ENCODE data around the gene PDE11A.

The PDE11A gene

DNA sequence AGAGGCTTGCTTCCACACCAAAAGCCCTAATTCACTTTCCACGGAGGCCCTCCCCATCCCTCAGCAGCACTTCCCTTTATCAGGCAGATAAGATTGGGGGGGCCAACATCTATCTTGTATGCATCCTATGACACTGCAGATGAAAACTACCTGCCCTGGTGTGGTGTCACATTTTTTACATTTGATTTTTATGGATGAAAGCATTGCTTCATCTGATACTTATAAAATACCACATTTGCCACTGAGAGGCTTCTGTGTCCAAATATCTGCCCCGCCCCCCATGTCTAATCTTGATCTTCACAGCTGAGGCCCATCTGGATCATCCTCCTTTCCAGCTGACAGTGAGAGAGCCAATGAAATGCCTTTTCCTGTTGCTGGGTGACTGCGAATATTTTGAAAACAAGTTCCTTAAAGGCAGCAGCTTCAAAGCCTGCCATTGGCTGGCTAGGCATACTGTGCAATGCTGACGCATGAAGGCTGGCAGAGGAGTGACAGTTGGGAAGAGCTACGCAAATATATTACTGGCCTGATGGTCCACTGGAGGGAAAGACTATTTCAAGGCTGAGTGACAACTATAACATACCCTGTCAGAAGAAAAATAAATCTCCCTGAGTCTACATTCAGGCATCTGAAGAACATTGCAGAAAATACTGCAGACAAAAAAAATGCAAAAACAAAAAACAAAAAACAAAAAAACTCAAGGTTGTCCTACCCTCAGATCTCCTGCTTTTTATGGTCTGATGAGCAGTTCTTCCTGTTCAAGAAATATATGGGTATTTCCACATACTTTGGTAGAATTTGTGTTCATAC, 318.7 kb downstream of the PDE11A start:
- DNase-seq: no peak

DNA sequence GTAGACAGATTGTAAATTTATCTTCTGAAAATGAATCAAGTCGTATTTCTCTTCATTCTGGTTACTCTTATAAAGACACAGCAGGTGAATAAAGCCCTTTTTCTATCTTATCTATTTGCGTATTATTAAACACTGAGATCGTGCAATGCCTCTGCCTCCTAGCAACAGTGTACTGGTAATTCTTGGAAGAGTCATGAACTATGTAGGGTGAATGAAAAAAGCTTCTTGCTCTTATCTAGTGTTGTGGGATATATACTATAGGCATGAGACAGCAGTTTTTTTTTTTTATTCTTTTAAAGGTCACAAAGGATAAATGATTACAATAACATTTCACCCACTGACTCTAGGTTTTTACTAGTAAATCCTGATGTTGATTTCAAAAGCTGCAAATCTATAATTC, 324.2 kb downstream of the PDE11A start:
- no peak for DNase-seq

DNA sequence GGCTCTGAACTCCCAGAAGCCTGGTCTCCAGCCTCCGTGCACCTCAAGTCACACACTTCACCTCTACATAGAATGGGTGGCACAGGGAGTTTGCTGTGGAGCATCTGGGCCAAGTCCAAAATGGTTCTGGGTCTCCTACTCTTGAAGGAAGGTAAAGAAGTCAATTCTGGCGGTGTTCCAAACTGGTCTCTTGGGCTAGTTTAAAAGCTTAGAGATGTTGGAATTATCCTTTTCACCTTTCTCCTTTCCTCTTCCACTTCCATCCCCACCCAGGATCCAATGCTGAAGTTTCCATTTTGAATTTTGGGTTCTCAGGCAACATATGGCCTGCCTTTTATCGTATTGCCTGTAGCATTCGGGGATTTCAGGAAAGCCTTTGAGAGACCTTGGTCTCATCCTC, 325.2 kb downstream of the PDE11A start:
- no peak for DNase-seq

DNA sequence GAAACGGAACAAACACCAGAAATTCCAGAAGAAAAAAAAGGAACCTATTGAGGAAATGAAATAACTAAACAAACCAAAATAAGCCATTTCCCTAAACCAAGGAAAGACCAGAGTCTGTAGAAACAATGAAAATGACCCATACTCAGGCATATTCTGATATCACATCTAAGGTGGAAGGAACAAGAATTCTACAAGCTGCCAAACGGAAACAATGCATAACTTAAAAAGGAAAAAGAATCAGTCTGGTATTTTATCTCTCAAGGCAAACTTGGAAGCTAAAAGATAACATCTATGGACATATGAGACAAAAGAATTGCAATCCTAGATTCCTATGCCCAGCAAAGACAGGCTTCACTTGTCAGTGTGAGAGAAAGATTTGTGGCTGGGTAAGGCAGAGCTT, 326.2 kb downstream of the PDE11A start:
- DNase-seq: no peak

DNA sequence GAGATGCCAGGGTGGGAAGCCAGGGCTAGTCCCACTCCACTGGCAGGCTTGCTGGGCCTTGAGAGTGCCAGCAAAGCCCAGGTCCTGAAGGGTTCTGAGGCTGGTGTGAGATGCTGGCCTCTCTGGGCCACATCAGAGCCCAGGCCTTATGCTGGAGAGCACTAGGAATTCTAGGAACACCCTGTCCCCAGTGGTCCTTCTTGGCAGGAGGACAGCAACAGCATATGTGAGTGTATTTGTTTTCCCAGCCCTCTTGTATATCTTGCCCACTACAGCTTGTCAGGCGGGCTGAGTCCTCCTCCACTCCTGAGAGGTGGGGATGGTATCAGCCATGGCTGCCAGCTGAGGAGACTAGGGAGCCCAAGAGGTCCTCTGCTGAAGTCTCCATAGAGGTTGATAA, 327.0 kb downstream of the PDE11A start:
- DNase-seq: no peak

DNA sequence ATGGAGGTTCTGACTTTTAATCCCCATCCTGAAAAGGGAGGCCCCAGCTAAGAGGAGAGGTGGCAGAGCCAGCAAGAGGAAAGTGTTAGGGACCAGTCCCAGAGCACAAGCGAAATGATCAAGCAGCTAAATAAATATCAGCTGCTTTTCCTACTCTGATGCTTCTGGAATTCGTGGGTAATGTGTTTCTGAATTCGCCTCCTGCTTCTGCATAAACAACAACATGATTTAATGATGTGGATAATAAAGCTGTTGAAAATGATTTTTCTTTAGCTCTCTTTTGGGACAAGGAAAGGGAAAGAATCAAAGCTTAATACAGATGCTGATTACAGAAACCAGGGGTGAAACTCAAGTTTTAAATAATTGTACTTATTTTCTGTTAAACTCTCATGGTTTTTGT, 329.7 kb downstream of the PDE11A start:
- DNase-seq: no peak

DNA sequence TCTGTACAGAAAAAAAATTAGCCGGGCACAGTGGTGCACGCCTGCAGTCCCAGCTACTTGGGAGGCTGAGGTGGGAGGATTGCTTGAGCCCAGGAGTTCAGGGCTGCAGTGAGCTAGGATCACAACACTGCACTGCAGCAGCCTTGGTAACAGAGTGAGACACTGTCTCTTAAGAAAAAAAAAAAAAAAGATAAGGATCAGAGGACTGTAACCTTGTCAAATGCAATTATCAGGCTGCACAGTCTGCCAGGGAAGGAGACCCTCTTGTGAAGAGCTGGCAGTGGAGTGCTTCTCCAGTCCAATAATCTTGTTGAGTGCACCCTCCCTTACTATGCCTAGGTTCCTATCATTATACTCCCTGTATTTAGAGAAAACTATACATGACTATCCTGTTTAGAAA, 330.7 kb downstream of the PDE11A start:
- DNase-seq: no peak

DNA sequence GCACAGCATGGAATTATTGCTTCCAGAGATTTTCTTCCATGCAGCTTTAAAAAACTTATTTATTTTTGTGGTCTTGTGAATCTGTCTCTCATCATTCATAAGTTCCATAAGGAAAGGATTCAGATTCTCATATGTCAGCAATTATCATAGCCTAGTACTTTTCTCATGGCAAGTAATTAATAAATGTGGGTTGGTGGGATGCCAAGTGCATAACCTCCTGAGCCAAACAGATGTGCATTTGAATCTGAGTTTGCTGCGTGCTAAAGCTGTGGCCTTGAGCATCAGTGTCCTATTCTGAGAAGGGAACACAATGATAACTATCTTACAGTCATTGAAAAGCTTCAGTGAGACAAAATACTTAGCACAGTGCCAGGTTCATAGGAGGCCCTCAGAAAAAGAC, 331.9 kb downstream of the PDE11A start:
- DNase-seq: no peak

DNA sequence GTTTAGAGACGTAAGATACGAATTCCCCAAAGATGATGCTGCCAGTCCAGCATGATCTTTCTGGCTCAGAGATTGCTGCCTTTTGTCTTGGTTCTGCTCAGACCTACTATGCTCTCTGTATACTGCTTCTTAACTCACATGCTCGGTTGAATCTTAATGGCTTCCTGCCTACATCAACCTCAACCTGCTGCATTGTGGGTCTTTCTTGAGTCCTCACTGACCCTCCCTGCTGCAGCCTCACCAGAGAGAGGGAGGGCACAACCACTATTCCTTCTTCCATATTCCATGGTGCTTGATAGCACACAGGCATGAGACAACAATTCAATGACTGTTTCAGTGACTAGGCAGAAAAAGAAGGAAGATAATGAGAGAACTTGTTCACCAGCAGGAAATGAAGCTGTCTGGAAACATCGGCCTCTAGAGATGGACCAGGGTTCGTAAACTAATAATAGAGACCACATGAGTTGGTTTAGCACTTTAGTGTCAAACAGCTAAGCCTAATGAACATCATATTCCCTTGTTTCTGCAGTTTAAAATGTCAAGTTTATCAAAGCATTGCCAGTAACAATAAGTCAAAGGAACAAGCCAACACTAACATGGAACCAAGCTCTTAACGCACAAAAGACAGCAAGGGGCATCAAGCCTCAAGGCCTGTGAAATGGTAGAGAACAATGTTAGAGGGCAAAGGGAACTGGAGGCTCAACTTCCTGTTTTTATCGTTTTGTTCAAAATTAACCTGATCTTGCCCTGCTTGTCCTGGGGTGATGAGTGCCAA, 333.9 kb downstream of the PDE11A start:
- DNase-seq: no peak

DNA sequence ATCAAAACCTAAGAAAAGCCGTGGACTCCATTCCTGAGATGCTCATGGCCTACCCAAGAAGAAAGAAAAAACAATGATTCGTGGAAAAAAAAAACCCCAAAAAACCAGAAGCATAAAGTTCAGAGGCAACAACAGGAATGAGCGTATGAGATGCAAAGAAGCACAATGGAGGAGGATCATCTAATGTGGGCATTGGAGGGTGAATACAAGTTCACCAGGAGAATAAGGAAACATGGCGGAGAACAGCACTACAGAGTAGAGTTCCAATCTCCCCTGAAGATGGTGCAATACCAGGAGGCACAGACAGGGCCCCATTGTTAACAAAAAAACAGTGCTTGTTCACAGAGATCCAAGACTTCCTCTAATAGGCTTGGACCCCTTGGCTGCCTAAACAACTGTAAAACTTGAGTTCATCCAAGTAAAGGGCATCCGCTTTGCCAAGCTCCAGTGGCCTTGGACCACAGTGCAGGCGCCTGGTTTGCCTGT, 337.2 kb downstream of the PDE11A start:
- no peak for DNase-seq

DNA sequence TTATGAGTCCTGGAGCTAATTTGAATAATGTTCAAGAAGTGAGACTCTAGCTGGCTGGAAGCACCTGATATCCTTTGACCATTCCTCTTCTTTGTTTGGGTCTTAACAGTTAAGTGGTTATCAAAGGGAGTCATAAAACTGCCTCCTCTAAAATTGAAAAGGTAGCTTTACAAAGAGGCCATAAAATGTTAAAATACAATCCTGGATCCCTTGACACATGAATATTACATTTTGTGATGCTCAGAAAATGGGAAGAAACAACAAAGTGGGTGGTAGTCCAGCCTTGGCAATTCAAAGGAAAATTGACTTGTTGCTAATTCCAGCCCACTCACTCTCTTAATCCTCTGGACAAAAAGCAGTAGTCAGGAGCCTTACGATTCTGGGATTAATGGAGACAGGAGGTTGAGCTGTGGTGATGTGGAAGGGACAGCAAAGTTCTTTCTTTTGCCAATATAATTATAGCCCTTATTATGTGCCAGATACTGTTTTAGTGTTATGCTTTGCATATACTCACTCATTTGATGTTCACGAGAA, 339.2 kb downstream of the PDE11A start:
- DNase-seq: no peak

DNA sequence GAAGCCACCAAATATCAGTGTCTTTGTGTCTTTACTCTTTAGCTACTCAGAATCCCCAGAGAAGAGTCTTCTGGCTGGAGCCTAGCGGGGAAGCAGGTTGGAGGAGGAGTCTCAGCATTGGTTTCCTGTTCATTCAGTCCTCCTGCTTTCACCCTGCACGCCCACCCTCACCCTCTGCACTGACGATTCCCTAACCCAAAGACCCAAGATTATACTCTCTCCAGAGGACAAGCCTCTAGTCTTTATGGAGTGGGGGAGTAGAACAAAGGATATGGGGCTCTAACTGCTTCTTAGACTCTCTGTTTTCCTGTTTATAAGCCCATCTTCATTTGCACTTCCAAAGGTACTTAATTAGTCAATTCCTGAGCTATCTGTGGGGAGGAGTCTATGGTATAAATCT, 341.2 kb downstream of the PDE11A start:
- DNase-seq: no peak

DNA sequence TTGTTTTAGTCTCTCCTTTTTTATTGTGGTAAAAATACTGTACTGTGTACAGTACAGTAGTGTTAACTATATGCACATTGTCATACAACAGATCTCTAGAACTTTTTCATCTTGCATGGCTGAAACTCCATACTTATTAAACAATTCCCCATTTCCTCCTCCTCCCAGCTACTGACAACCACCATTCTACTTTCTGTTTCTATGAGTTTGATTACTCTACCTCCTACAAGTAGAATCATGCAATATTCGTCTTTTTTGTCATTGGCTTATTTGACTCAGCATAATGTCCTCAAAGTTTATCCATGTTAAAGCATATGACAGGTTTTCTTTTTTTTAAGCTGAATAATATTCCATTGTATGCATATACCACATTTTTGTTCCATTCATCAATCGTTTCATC, 341.8 kb downstream of the PDE11A start:
- DNase-seq: no peak

DNA sequence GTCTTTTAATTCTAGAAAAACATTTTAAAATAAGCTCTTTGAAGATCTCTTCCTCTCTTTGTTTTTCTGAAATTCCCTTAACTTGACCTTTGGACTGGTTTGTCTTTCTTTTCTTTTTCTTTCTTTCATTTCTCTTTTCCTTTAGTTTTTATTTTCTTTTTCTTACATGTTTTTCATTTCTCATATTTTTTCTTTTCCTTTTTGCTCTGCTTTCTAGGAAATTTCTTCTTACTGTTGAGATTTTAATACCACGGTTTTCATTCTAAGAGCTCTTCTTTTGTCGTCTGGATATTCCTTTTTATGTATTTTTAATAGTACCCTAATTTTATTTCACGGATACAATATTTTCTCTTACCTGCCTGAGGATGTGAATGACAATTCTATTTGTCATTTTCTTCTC, 342.2 kb downstream of the PDE11A start:
- DNase-seq: no peak

DNA sequence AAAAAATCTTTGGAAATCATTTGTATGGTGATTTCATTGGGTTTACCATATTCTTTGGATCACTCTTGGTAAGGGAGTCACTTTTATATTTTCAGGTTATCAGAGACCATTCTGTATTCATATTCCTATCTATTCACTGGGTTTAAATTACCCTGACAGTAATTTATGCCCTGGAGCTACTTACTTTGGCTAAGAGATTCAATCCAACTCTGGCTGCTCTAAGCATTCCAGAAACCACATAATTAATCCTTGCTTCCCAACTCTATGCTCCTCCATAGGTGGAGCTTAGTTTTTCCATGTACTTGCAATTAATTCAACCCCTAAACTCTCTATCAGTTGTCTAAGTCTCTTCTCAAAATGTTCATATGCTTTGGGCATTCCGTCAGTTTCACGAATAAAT, 343.7 kb downstream of the PDE11A start:
- no peak for DNase-seq

DNA sequence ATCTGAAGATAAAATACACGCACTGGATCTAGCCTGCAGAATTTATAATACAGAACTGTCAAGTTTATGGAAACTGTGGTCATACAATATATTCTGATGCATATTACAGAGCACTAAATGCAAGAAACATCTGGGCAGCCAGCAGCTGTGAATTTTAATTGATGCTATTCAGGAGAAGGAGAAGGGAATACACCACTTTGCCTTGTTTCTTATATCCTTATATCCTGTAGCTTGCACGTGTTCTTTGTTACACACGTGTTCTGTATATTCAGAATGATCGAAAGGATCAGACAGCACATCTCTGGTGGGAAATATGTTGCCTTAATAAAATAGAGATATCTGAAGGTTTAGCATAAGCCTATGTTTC, 344.2 kb downstream of the PDE11A start:
- no peak for DNase-seq

DNA sequence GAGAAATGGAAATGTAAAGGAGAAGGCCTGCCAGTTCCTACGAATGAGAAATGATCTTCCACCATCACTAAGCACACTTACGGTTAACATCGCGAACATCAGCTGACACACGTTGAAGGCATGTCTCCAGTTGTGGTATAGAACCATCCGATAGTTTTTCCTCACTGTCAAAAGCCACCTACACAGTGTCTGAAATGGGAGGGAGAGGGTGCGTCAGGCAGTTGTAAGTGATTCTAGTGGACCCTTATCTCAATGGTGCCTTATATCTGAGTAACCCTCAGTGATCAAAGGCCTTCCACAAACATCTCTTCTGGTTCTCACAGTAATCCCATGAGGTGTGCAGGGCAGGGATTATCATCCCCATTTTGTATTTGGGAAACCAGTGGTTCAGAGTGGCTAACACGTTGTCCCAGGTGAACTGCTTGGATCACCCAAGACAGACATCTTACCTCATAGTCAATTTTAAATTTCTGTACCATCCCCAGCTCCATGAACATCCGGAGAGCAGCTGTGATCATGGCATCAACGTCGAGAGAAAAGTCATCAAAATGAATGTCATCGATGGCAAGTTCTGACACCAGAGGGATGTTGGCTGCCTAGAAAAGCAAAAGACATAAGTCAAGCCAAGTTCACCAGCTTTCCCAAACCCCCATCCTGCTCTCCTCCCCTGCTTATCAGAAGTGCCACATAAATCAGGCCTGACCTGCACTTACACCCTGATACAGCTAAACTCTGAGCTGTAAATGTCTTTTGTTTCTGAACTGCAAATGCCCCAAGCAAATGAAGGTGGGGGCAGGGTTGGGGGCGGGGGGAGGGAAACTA, 344.8 kb downstream of the PDE11A start:
- no peak for DNase-seq

DNA sequence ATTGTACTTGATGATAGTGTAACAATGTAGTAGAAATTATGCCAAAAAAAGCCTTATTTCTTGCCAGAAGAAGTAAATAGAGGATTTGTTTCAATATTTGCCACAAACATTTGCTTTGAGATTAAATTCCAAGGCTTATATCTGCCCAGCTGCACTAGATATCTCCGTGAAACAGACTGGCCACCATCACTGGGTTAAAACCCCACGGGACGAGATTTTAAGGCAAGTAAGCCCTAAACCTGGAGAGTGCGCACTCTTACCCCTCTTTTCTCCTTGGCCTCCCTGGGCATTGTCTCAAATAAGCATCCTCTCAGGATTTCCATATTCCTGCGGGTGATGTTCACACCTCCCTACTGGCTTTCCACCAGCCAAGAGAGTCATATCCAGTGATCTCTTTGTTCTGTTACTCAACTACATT, 345.6 kb downstream of the PDE11A start:
- DNase-seq: no peak

DNA sequence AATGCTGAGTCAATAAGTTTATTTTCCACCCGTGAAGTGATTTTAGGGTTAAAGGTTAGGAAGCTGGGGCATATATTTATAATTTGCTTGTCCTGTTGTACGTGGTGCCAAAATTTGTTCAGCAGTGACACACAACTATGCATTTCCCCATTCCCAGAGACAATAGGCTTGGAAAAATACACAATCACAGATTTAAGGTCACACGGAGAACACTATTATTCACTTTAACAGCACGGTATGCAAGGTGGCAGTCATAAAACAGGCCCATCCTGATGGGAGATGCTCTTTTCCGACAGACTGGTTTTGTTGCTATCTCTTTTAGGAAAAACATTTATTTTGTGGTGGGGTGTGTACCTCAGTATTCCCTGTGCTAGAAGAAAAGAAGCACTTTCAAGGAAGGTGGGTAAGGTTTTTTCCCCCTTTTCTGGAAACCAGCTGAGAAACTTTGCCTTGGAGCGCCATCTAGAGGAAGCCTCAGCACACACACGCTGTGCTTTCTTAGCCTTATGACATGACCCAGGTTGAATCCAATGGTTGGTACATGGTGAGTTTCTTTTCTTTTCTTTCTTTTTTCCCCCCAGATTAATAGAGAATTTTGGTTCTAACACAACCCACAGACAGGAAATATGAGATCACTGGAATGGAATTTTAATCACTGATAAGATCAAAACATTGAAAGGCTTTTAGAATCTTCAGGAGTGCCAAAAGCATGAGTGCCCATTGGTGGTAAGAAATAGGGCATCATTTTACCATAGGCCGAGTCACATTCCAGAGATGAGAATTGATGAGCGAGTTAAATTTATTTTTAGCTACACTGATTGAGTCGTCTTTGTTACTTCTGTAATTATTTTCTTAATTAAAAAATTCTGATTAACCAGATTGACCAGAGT, 347.9 kb downstream of the PDE11A start:
- DNase-seq: peak; percentile 18

DNA sequence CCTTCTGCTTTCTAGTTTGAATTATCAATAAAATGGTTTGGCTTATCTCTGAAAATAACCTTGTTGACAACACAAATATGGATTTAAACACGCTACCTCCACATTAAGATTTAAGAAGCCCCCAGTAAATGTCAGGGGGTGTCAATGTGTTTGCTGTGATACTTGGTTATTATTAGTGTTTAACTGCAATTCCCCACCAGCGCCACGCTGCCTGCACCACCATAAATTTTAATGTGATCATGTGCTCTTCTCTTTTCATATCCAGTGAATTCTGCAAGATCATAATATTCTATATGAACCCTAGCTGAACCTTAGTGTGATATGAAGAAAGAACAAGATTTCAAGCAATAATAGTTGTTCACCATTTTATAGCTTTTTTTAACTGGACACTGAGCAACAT, 349.3 kb downstream of the PDE11A start:
- no peak for DNase-seq

DNA sequence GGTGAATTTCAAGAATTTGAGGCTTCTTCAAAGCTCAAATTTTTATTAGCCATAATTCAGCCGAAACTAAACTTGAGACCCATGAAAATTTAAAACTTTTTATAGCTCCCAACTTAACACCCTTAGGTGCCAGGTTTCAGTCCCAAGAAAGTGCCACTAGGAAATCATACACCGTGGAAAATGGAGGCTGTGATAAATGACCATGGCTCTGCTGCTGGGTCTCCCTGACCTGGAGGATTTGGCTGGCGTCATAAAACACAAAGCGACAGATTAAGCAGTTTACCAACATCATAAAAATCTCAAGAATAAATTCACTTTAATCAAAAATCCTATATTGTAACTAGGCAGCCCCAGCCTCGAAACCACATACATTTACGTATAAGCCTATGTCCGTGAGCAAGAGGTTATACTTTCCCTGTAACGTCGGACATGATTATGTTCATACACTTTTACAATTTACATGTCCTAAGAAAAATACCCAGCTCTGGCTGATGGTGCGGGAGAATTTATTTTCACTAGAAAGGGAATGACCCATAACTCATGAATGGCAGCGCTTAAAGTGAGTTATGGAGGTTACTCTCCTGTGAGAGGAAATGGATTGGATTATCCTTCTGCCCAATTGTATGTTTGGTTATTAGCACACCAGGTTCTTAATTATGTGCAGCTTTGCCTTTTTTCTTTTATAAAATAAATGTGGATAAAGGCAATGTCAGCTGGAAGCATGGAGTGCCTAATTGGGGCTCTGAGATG, 350.6 kb downstream of the PDE11A start:
- no peak for DNase-seq
